PFSK-1 (cell line): ENCODE results near the gene ACTG1.

ENCODE experiments used
- FOXP2 ChIP-seq: optimal IDR thresholded peaks from 2 replicates; pipeline ENCODE3; 2011; ENCODE audit warnings: borderline replicate concordance, control low read depth, inconsistent platforms; ENCODE audit not compliant: insufficient read depth; ENCODE audit errors: extremely low read length, extremely low read depth
- POLR2AphosphoS5 ChIP-seq: IDR thresholded peaks from 2 replicates; pipeline ENCODE4 v1.6.1; 2012; ENCODE audit warnings: low read depth, mild to moderate bottlenecking, control low read depth, low read length, moderate library complexity
- REST ChIP-seq, 2 experiments: IDR thresholded peaks; 2 replicates each; pipeline versions ENCODE4 v1.6.1 to v1.8.0; 2011 to 2012; ENCODE audit warnings: low read depth in 2 of 2, low read length in 2 of 2, control low read depth in 1 of 2, inconsistent platforms in 1 of 2, mild to moderate bottlenecking in 1 of 2, moderate library complexity in 1 of 2; ENCODE audit not compliant: insufficient read depth in 1 of 2
- SIN3A ChIP-seq: IDR thresholded peaks from 2 replicates; pipeline ENCODE4 v1.6.1; 2012; ENCODE audit warnings: mild to moderate bottlenecking, low read length, moderate library complexity, borderline replicate concordance; ENCODE audit not compliant: insufficient read depth
- TAF1 ChIP-seq: IDR thresholded peaks from 2 replicates; pipeline ENCODE4 v1.6.1; 2012; ENCODE audit warnings: low read length, control low read depth, borderline replicate concordance; ENCODE audit not compliant: insufficient read depth

- TF ChIP-seq POLR2AphosphoS5 (no peak), FOXP2 (no peak), SIN3A (no peak), REST (IDR thresholded peaks at IDR 0.05; ENCODE audit: insufficient read depth in 1 of 2, low read depth in 2 of 2, low read length in 2 of 2) (no peak), TAF1 (no peak)
These were observed 20.4 kb downstream of the ACTG1 start for GRCh38 chr17:81492202-81492601.
